GM19035 (cell line): ENCODE results near the gene HOXB6.
A peak's percentile ranks its signal among the peaks of the same experiment; 100 is the strongest.

Source experiments
- ATAC-seq: cut with Tn5 transposase; IDR thresholded peaks from one replicate; pipeline ENCODE4 v1.9.1; 2021; ENCODE audit not compliant: unreplicated experiment

HOXB6 gene

DNA sequence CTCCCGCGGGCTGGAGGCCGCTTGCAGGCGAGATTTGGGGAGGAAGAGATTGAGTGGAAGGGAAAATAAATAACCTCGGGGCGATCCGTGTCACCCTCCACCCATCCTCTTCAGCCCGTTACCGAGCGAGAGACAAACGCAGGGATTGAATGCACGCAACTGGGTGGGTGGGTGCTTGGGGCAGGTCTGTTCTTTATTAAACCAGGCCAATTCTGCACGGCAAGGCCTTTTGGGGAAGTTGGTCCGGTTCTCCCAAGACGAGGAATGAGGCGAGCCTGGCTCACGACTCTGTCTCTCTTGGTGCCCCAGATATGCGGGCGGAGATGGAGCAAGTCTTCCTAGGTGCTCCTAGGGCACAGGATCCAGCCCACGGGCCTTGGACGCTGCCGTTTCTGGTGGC lies 6.4 kb upstream of the HOXB6 start:
- no peak for ATAC-seq

DNA sequence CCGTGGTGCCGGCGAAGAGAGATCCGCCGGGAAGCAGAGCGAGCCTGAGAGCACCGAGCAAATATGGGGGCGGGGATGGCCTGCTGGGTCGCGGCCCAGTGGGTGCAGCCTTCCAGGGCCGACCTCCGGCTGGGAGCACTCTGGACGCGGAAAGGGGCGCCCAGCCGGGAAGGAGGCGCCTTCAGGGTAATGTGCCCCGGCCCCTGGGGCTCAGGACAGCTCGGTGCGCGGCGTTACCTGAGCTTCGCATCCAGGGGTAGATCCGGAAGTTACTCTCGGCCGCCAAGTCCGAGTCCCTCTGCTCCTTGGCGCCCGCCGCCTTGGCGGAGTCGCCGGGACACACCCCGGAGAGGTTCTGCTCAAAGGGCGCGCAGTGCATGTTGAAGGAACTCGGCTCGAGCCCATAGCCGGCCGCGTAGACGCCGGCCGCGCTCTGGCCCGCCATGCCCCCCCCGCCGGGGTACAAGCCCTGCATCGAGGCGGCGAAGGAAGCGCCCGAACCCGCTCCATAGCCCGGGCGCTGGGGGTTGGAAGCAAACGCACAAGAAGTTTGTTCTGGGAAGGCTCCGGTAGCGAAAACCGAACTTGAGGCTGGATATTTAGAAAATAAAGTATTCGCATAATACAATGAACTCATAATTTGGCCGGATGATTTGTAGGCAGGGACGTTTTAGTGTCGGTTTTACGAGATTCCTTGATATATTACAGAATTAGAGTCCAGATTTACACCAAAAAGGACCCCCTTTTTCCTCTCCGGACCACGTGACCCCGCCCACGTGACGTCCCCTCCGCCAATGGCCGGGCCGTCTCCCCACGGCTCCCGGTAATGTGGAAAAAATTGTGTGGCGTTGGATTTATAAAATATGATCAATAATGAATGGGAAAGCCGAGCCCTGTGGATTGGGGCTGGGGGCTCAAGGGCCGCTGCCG lies 5.8 kb upstream of the HOXB6 start, which contains the start of gene HOXB7:
Gene HOXB7 (minus strand): TSS at position 736 of the 930 bp plus-strand sequence. CDS start 99 bp downstream, at position 637.
- peak; percentile 49 for ATAC-seq

DNA sequence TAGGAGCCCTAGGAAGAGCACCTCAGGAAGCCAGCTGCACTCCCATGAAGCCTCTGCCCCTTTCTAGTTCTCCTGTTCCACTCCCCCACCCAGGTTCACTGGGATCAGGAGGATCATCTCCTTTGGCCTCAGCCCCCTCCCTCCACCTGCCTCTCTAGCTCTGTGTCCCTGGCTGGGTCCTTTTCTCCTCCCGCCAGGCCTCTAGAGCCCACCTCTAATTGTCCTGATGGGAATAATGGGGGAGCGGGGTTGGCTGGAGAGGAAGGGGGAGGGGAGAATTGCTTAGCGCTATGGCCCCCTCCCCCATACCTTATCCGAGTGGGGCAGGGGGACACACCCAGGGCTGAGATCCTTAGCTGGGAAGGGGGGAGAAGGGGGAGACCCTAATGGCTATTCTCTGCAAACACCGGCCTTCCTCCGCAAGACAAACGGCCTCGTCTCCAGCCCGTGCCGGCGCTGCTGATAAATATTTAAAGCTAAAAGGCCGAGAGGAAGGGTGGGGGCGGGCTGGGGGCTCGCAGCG lies 5.0 kb upstream of the HOXB6 start:
- ATAC-seq: no peak

DNA sequence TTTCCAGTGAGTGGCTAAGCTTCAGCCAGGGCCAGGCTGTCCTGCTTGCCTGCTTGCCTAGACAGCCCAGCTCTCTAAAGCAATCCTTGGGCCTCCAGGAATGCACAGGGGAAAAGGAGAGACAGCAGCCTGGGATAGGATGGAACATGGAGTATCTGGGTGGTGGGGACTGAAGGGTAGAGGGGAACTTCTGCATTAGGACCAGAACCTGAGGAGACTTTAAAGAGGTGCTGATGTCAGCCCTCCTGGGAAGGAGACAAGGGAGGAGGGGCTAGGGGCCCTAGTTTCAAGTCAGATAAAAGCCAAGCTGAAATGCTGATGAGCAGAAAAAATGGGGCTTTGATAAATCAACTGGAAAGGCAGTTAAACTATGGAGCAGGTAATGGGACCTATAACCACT lies 4.2 kb upstream of the HOXB6 start:
- ATAC-seq: no peak

DNA sequence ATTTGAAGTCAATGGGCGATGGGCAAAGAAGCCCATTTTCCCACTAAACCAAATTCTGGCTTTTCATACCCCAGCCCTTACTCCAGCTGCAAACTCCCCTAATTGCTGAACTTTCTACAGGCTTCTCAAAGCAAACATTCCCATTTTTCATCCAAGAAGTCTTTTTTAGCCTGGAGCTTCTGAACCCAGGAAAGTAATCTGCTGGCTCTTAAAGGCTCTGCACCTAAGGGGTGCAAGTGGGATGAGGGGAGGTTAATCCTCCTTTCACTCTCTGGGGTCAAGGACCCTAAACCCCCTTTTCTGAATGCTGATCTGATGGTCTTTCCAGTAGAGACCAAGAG lies 3.7 kb upstream of the HOXB6 start:
- no peak for ATAC-seq

DNA sequence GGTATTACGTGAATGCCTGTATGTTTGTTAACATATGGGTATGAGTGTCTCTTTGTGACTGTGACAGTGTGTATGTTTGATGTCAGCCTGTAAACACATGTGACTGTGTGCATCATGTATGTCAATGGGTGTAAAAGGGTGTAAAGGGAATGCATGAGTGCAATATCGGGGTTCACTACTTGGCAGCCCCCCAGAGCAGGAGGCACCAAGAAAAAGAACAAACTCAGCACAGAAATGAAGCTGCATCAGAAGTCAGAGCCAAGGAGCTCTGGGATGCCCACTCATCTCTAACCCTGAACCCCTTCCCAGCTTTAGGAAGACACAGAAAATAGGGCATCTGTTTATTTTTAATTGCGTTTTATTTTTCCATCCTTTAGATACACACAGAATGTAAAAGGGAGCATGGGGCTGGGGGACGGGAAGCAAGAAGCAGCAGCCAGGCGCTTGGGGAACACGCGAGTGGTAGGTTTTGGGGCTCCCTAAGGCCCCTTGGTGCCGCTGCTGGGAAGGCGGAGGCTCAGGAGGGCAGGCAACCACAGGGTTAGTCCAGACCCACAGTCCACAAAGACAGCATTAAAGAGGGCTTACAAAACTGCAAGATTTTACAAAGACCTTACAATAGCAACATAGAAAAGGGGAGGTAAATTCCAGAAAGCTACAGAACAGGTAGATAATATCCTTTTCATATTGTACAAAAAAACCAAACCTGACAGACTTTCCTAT lies 2.3 kb upstream of the HOXB6 start:
- ATAC-seq: no peak

DNA sequence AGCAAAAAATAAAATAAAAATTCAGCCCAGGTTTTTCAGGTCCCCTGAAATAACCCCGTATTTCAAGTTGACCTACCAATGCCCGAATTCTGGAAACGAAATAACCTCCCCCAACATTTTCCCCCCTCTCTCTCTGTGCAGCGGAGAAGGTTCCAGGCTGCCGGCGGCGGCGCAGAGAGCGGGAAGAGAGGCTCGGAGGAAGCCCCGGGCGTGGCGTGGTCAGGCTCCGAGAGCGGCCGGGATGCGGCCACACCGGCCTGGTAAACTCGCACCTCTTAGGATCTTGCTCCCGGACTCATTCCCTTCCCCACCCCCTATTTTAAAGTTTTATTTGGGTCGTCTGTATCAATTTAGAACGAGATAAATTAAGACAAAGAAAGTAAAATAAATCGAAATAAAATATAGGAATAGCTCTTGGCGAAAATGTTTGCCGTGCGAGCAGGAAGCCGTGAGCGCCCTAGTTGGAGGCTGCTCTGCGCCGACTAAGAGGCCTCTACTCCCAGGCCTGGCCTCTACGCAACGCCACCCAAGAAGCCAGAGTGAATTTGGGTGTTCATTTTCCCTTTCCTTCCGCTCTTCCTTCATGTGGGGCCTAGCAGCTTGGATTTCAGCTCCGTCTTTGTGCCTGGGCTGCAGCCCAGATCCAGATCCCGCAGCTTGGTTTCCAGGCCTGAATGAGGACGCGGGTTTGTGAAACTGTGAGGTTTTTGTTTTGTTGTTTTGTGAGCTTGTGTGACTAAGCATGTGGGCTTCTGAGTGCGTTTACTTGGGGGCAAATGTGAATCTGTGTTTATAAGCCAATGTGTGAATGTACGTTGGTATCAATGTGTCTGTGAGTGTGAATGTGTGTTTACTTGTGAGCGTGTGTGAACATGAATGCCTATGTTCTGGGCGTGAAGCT lies 1.5 kb upstream of the HOXB6 start:
- no peak for ATAC-seq

DNA sequence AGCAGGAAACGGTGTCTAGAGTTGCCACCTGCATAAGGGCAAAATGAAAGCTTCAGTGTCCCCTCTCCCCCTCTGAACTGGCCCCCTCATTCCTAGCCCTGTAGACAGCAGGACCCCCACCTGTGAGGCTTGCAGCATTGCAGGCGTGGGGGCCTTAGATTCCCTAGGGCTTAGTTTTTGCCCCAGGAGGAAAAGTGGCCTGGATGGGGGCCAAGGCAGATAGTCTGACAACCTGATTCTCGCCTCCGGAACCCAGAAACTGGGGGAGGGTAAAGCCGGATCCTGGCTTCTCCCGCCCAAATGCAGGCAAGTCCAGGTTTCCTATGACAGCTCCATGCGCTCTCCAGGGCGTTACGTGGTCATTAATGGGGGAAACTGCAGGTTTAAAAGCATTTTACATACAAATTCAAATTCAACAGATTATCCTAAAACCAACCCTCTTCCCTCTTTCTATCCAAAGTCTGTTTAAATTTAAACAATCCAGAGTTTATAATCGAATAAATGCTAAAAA lies 678 bp upstream of the HOXB6 start:
- ATAC-seq: no peak

DNA sequence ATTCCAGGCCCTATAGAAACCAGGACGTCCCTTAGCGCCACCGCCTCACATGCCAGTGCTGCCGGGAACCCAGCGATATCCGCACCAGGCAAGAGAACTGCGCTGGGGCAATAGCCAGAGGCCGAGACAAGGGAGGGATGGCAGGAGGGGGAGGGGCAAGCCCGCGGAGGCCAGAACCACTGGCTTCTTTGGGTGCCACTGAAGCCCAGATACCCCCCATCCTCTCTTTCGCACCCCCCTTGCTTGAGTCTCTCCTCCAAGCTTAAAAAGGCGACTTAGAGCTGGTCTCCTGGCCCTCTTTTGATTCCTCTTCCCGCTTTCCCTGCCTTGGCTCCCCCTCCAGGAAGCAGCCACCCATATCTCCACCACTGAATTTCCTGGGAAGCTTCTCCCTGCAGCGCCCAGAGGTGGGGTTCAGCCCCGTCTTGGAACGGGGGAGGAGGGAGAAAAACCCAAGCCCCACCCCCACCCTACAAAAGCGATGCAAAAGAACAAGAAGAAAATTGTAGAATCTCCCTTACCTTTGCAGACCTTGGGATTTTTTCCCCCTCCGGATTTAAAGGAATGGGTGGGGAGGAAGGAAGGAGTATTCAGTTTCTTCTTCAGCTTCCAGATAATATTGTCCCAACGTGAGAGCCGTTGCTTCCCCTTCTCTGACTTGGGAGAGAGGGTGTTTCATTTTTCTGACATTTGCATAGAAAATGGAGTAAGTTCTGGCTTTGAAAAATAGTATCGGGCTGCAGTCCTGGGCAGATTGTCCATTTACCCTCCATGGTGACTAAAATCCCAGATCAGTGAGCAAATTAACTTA lies 622 bp downstream of the HOXB6 start:
- no peak for ATAC-seq

DNA sequence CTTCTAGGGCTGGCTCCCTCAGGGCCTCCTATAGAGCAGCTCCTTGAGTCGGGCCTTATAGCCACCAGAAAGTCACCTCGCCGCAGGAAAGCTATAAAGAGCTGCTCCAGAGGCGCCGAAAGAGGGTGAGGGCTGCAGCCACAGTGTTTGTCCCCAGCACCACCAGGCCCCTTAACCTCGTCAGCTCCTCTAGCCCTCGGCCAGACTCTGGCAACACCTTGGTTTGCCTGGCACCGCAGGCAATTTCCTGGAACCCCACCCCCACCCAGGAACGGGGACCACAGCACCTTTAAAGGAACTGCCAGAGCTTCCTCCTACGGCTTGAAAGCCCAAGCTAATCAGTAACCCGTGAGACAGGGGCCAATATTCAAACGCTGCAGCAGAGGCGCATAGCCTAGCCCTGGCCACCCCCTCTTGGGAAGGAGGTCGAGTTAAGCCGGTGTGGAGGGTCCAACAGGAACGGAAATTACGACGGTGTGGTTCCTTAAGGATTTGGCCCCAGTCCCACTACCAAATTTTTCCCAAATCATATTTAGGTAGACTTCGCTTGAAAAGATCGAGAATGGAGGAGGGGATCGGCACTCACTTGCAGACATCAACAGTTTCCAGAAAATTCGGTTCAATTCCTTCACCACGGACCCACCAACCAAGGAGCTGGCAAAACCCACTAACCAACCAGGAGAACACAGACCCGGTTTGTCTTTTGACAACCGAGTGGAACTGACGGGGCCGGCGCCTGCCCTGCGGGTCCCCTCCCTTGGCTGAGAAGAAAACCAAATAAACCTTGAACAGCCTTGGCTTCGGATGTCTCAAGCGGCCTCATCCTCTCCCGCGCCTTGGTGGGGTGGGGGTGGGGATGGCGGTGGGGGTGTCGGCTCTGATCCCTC lies 3.0 kb downstream of the HOXB6 start:
- ATAC-seq: no peak

DNA sequence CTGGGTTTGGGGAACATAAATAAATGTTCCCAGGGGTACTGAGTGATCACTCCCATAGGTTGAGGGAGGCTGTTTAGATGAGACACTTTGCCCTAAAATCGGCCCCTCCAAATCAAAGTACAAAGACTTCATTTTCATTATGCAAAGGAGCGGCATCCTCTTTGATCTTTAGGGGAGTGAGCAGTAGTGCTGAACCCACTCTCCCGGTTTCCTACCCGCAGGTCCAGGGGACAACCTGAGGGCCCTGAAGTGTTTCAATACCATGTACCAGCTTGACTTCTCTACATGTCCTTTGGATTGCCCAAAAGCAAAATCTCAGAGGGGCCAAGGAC lies 3.6 kb downstream of the HOXB6 start:
- ATAC-seq: no peak

DNA sequence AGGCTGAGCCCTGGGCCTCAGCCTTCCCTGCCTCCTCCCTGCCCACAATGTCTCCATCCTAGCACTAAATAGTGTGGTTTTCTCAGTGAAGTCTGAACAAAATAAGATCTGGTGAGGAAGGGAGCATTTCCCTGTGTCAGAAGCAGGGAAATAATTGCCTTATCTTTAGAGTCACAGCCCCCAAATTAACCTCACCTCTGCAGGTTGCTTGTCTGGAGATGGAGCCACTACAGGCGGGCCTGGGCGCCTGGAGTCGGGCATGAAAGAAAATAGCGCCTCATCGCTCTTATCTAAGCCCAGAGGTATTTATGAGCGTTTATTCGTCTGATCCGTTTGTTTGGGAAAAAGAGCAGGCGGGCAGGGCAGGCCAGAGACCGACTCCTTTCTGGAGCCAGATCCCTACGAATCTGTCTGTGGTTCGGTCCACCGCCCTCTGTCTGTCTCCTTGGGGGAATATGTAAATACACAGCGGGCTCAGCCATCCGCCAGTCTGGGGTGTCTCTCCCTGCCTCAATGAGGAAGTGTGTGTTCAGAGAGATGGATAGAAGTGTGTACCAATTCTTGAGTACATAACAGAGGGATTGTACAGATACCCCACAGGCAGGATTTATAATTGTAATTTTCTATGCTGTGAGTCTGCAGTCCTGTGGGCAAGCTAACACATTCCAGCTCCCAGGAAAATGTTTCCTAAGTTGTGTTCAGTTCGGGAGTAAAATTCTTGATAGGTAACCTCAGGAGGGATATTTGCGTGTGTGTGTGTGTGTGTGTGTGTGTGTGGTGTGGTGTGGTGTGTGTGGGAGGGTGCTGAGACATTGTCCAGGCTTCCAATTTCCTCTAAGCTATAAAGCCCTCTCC lies 4.3 kb downstream of the HOXB6 start:
- no peak for ATAC-seq

DNA sequence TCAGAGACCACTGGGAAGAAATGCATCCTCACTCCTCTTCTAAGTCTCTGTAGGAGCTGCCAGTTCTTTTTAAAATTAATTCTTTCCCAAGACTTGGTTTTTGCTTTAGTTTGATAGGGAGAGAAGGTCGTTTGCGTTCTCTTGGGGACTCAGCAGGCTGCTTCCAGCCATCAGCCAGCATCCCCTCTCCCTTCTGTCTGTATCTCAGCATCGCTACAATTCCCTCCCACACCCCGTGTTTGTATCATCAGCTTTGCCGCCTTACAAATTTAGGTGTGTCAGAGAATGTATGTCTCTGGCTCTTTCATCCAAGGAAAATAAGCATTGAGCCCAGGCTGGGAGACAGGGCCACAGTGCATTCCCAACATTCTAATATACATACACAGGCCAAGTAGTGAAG lies 5.4 kb downstream of the HOXB6 start:
- ATAC-seq: no peak

DNA sequence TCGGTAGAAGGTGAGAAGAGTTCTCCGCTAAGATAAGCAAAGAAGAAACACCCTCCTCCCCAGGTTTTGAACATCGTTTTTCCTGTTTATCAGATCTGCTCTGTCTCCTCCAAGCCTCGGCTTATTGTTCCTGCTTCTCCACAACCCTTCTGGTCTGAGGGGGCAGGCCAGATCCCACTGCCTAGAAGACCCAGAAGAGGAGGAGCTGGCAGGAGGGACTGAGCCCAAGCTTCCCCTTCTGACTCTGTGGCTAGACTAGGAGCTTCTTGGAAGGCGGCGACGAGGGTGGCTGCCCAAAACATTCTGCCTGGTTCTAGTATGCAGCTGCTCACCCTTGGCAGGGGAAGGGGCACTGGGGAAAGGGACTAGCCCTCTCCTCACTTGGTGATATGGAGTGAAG lies 6.0 kb downstream of the HOXB6 start:
- ATAC-seq: no peak

DNA sequence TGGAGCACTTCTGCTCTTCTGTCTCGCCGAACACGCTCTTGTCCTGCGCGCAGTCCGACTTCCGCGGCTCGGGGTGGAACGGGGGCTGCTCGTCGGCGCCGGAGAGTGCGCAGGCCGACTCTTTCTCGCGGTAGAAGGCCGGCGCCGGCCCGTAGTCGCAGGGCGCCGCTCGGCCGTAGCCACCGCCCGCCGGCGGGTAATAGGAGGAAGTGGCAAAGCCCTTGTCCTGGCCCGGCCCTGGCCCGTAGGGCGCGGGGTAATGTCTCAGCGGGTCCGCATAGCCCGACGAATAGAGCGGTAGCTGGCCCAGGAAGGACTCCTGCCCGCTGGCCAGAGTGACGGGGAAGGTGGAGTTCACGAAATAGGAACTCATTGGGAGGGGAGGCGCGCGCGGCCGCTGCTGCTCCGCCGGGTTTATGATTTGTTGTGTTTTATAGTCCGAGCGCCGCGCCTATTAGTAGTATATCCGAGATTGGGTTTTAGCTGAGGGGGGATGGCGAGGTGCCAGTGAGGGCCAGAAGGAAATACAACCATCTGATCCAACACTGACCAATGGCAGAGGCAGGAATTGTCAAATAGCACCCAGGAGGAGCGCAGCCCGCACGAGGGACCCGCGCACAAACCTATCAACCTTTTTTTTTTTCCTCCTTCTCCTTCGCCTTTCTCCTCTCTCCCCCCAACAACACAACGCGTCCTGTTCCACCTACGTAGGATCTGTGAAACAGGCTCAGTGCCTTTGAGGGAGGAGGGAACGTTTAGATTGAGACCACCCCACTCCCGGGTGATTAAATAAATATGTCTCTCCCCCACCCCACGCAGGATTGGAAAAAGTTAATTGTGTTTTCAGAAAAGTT lies 6.8 kb downstream of the HOXB6 start:
- no peak for ATAC-seq

DNA sequence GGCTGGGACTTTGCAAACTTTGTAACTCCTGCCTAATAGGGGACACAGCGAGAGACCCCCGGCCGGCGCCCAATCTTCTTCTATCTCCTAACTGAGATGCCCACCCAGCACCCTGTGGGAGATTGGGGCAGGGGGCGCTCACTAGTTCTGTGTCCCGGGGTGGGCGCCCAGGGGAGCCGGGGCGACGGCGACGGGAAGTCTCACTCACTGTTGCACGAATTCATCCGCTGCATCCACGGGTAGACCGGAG lies 7.3 kb downstream of the HOXB6 start:
- ATAC-seq: no peak

DNA sequence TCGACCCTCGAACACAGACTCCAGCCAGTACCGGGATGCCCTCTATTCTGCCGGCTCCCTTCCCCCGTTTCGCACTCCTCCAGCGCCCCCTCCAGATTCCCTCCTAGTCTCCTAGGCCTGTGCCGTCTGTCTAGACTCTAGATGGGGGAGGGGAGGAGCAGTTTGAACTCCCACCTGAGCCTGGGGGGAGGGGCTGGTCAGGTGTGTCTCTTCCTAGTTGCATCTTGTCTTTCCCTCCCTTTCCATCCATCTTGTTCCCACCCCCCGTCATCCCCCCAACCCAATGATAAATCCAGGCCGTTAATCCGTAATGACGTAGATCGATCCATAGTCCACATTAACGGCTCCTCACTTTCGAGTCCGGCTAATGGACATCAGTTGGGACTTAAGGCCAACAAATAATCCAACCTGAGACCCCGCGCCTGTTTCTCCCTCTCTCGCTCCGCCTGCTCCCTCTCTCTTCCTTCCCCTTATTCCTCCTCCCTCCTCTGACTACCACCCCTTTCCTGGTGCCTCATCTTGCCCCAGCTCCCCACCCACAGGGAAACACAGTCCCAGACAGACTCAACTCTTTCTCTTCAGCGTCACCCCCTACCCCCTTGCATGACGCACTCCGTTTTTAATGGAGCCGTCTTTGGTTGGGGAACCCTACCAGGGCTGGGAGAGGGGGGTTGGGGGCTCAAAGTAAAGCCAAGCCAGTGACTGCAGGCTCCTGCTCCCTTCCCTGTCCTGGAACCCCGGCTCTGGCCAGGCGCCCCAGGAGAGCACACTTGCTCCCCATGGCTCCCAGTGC lies 7.9 kb downstream of the HOXB6 start:
- no peak for ATAC-seq
